ENCODE measurements around the gene FAM3C. TPM values are rescaled to one million over a fixed set of nuclear protein-coding genes. Genes with fewer than 3 reads are reported as not detected.
"Not testable (repeated sequence)": the region's sequence is repeated elsewhere in the genome, so short reads cannot be mapped to it uniquely, and the experiment has no call there.

Gene FAM3C
- total and polyA plus RNA-seq, 4 donors, result 26.3 to 62.2 (median 37.6) TPM

- ATAC-seq (ENCODE audit: insufficient read depth, low FRiP score) (no peak), DNase-seq (no peak)
- H3K27me3 ChIP-seq (ENCODE audit: control insufficient read depth in 3 of 3, insufficient read depth in 3 of 3, low read length in 2 of 3), result no peaks in the 10 kb centered on the region
- no peaks in the 10 kb centered on the region for H3K9me3 ChIP-seq (ENCODE audit: control insufficient read depth in 4 of 4, insufficient read depth in 3 of 4, low read length in 3 of 4)
- no peak overlapping the region for H3K27ac ChIP-seq (ENCODE audit: low read depth in 1 of 2, low read length in 1 of 2)
- no peaks in the 10 kb centered on the region for H3K36me3 ChIP-seq (ENCODE audit: control insufficient read depth in 4 of 4, insufficient read depth in 4 of 4, low read length in 4 of 4)
- no peak overlapping the region for H3K4me3 ChIP-seq
- WGBS, 2 donors, result 89% methylated on average over 1 of the region's 1 CpG
- no peaks in the 10 kb centered on the region for H3K4me1 ChIP-seq (ENCODE audit: control insufficient read depth in 5 of 5, insufficient read depth in 5 of 5, low read length in 5 of 5)
- no peak overlapping the region for H3K9ac ChIP-seq (ENCODE audit: insufficient read depth in 1 of 2, low read length in 2 of 2)
- TF ChIP-seq CTCF (IDR thresholded peaks at IDR 0.05; ENCODE audit: control extremely low read depth, extremely low read depth), result no peak
Measured at GRCh38 chr7:121430558-121430957, 34.5 kb upstream of the FAM3C start.

- no peak overlapping the region for H3K4me3 ChIP-seq
- no peak for TF ChIP-seq CTCF (IDR thresholded peaks at IDR 0.05; ENCODE audit: control extremely low read depth, extremely low read depth)
- no peaks in the 10 kb centered on the region for H3K36me3 ChIP-seq (ENCODE audit: control insufficient read depth in 4 of 4, insufficient read depth in 4 of 4, low read length in 4 of 4)
- no peaks in the 10 kb centered on the region for H3K4me1 ChIP-seq (ENCODE audit: control insufficient read depth in 5 of 5, insufficient read depth in 5 of 5, low read length in 5 of 5)
- H3K9ac ChIP-seq (ENCODE audit: insufficient read depth in 1 of 2, low read length in 2 of 2), result no peak overlapping the region
- DNase-seq, result no peak
- H3K27me3 ChIP-seq (ENCODE audit: control insufficient read depth in 3 of 3, insufficient read depth in 3 of 3, low read length in 2 of 3), result no peaks in the 10 kb centered on the region
- H3K9me3 ChIP-seq (ENCODE audit: control insufficient read depth in 4 of 4, insufficient read depth in 3 of 4, low read length in 3 of 4), result no peaks in the 10 kb centered on the region
- no peak for ATAC-seq (ENCODE audit: insufficient read depth, low FRiP score)
- H3K27ac ChIP-seq (ENCODE audit: low read depth in 1 of 2, low read length in 1 of 2), result no peak overlapping the region
Measured at GRCh38 chr7:121429798-121430197, 33.7 kb upstream of the FAM3C start.

DNA sequence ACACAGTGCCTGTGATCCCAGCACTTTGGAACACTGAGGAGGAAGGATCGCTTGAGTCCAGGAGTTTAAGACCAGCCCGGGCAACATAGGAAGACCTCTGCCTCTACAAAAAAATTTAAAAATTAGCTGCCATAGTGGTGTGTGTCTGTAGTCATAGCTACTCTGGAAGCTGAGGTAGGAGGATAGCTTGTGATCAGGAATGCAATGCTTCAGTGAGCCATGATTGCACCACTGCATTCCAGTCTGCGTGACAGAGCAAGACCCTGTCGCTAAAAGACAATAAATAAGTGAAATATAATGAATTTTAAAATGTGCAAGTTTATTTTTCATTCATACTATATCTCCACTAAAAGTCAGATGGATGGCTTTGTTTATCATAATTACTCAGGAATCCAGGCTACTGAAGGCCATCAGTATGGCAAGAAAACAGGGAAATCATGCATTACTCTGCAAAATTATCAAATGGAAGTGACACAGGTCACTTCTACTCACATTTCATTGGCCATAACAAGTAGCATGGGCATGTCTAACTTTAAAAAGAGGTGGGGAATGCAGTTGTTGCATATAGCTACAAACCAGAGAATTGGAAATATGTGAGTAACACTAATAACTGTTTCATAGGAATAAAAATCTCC is 32.9 kb upstream of the FAM3C start:
- Histone ChIP-seq H3K27me3 (ENCODE audit: control insufficient read depth in 3 of 3, insufficient read depth in 3 of 3, low read length in 2 of 3) (no peaks in the 10 kb centered on the region), H3K4me3 (no peak overlapping the region), H3K4me1 (ENCODE audit: control insufficient read depth in 5 of 5, insufficient read depth in 5 of 5, low read length in 5 of 5) (no peaks in the 10 kb centered on the region), H3K36me3 (ENCODE audit: control insufficient read depth in 4 of 4, insufficient read depth in 4 of 4, low read length in 4 of 4) (no peaks in the 10 kb centered on the region), H3K9me3 (ENCODE audit: control insufficient read depth in 4 of 4, insufficient read depth in 3 of 4, low read length in 3 of 4) (no peaks in the 10 kb centered on the region), H3K27ac (ENCODE audit: low read depth in 1 of 2, low read length in 1 of 2) (no peak overlapping the region), H3K9ac (ENCODE audit: insufficient read depth in 1 of 2, low read length in 2 of 2) (no peak overlapping the region)
- DNase-seq, result no peak
- TF ChIP-seq CTCF (IDR thresholded peaks at IDR 0.05; ENCODE audit: control extremely low read depth, extremely low read depth), result no peak
- ATAC-seq (ENCODE audit: insufficient read depth, low FRiP score), result no peak
- 85 to 91% methylated on average over 4 of the region's 4 CpGs for WGBS, 2 donors

DNA sequence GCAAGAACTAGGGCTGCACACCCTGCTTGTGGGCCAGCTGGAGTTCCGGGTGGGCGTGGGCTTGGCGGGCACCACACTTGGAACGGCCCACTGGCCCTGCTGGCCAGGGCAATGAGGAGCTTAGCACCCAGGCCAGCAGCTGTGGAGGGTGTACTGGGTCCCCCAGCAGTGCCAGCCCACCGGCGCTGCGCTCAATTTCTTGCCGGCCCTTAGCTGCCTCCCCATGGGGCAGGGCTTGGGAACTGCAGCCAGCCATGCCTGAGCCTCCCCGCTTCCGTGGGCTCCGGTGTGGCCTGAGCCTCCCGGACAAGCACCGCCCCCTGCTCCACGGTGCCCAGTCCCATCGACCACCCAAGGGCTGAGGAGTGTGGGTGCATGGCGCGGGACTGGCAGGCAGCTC is 25.6 kb upstream of the FAM3C start:
- DNase-seq; H3K27ac ChIP-seq (ENCODE audit: low read depth in 1 of 2, low read length in 1 of 2); H3K9ac ChIP-seq (ENCODE audit: insufficient read depth in 1 of 2, low read length in 2 of 2): not testable (repeated sequence)

More for the DNA sequence above, 25.6 kb upstream of the FAM3C start:
- not testable (repeated sequence) for H3K9me3 ChIP-seq (ENCODE audit: control insufficient read depth in 4 of 4, insufficient read depth in 3 of 4, low read length in 3 of 4); ATAC-seq (ENCODE audit: insufficient read depth, low FRiP score); H3K27me3 ChIP-seq (ENCODE audit: control insufficient read depth in 3 of 3, insufficient read depth in 3 of 3, low read length in 2 of 3); H3K4me3 ChIP-seq; H3K4me1 ChIP-seq (ENCODE audit: control insufficient read depth in 5 of 5, insufficient read depth in 5 of 5, low read length in 5 of 5); H3K36me3 ChIP-seq (ENCODE audit: control insufficient read depth in 4 of 4, insufficient read depth in 4 of 4, low read length in 4 of 4)
- 95 to 97% methylated on average over 15 to 17 of the region's 17 CpGs for WGBS, 2 donors

Data from lung (tissue), 12 donors.